ENCODE measurements around the gene ELOA2. TPM values are rescaled to one million over a fixed set of nuclear protein-coding genes. Genes with fewer than 3 reads are reported as not detected.

Gene ELOA2
- total RNA-seq, 4 donors from 2014 or later = not detected

Other genes with a start within 250 kb of the ELOA2 start
- gene PIAS2, start 118.1 kb downstream of the ELOA2 start, total RNA-seq = 10 to 100 TPM; 26.4 to 31.0 (median 28.1) TPM
- gene KATNAL2, start 118.0 kb downstream of the ELOA2 start, total RNA-seq = 1 to 10 TPM in 3 of 4 donors, under 1 TPM in 1; 0.89 to 4.1 (median 3.3) TPM
- gene HDHD2, start 114.9 kb upstream of the ELOA2 start, total RNA-seq = 10 to 100 TPM; 18.9 to 29.3 (median 25.9) TPM
- 10 to 100 TPM in 3 of 4 donors, 1 to 10 TPM in 1; 7.1 to 13.8 (median 10.5) TPM for gene IER3IP1, start 140.7 kb upstream of the ELOA2 start, total RNA-seq
- gene SKOR2, start 216.0 kb upstream of the ELOA2 start, total RNA-seq = not detected